Right lobe of liver (tissue), 6 donors: ENCODE data around the gene FAM89B. TPM values are rescaled to one million over a fixed set of nuclear protein-coding genes. Genes with fewer than 3 reads are reported as not detected.
A peak's percentile ranks its signal among the peaks of the same experiment; 100 is the strongest.

Experiments
- ATAC-seq, 4 donors: fragments of 200-7000 bp; cut with Tn5 transposase; one replicate each; pipeline ENCODE4 v1.9.1; 2020; ENCODE audit warnings: mild to moderate bottlenecking in 4 of 4, moderate library complexity in 4 of 4
- DNase-seq, 3 donors: peaks; one replicate each; pipeline ENCODE4 v3.0.0-alpha.2; 2020
- H3K27ac ChIP-seq, 3 donors: fragments of 200-600 bp; one replicate each; pipeline ENCODE4 v1.8.0; 2022
- H3K27me3 ChIP-seq, 2 donors: fragments of 200-600 bp; one replicate each; pipeline ENCODE4 v1.8.0; 2022
- H3K36me3 ChIP-seq, 4 donors: fragments of 200-600 bp; sonication (generic) in 1 of 4; one replicate each; pipeline versions ENCODE4 v1.5.1 to v1.8.0; 2017 to 2022; ENCODE audit warnings: control low read depth in 1 of 4
- H3K4me1 ChIP-seq, 4 donors: fragments of 200-600 bp; sonication (generic) in 1 of 4; one replicate each; pipeline versions ENCODE4 v1.5.1 to v1.8.0; 2017 to 2022; ENCODE audit warnings: control low read depth in 1 of 4
- H3K4me3 ChIP-seq, 3 donors: fragments of 200-600 bp; one replicate each; pipeline ENCODE4 v1.8.0; 2022
- H3K9me3 ChIP-seq, 4 donors: fragments of 200-600 bp; sonication (generic) in 1 of 4; one replicate each; pipeline versions ENCODE4 v1.5.1 to v1.8.0; 2017 to 2022; ENCODE audit warnings: control low read depth in 1 of 4
- POLR2A ChIP-seq: fragments of 450-650 bp; IDR thresholded peaks from one replicate; pipeline ENCODE4 v1.6.1; 2017; ENCODE audit warnings: antibody characterized with exemption, mild to moderate bottlenecking
- WGBS: methylation state at CpG from one replicate; pipeline ENCODE4 v1.1.6; 2018; ENCODE audit warnings: low coverage, low lambda C conversion rate; ENCODE audit not compliant: insufficient coverage; ENCODE audit errors: missing lambda C conversion rate; 5-methylcytosine and 5-hydroxymethylcytosine counted together
- intact Hi-C, 2 donors: fragments of 100-400 bp; cut with DNase I; formaldehyde crosslinking; loops; one replicate each; pipeline versions ENCODE4 v1.11.2 to v1.14.1; 2022
- total RNA-seq, 6 experiments: library from RNA; depleted of rRNA in 2 of 6; stranded (reverse); fragments of >200 nt in 2 of 6; fragmentation: NEBNext Ultra II Directional in 3 of 6; extraction: Animal tissue kit (Norgen Biotek cat#: 25700) in 3 of 6; gene quantifications; one replicate each; pipeline versions ENCODE4 v1.1.0 to v1.2.4, GENCODE V29; 2016 to 2023
- TF ChIP-seq, protein P1 (sequence below), 4 donors: fragments of 200-600 bp in 3 of 4; fragments of 450-650 bp in 1 of 4; IDR thresholded peaks; one replicate each; pipeline versions ENCODE4 v1.5.1 to v1.8.0; 2016 to 2022; ENCODE audit warnings: antibody characterized with exemption in 4 of 4, mild to moderate bottlenecking in 2 of 4
- donor health status: DM: no; HTN: yes; CAD: no.
- donor health status: DM: no; HTN: no; CAD: no.
- donor health status: DM: no; HTN: no; CAD: no.
- donor health status: DM: no; HTN: yes; CAD: no.
- donor health status: DM: no; HTN: yes; CAD: no.

FAM89B gene
- total RNA-seq, 6 experiments from 2014 or later = 12.8 to 20.6 (median 14.6) TPM

DNA sequence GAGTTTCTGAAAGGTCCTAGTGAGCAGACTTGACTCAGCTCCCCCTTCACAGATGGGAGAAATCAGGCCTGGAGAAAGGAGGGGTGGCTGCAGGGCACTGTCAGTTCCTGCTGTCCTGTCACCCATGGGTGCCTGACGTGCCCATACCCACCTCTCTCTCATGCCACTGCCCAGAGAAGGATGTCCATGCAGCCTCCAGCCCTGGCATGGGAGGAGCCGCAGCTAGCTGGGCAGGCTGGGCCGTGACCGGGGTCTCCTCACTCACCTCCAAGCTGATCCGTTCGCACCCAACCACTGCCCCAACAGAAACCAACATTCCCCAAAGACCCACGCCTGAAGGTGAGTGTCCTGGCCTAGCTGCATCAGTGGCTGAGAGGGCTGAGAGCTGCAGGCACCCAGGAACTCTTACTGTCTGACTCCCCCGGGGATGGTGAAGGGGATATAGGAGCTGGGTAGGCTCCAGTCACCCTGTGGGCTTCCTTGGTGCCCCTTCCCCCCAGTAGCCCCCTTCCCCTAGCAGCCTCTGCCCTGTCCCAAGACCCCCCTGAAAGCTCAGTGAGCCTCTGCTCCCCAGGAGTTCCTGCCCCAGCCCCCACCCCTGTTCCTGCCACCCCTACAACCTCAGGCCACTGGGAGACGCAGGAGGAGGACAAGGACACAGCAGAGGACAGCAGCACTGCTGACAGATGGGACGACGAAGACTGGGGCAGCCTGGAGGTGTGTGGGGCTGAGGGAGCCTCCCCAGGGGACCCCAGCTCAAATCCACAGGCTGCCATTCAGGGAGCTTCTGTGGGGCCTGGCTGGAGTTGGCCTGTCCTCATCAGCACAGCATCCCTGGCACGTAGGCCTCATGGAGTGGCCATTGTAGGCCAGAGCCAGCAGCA lies 35.7 kb upstream of the FAM89B start:
- H3K4me3 ChIP-seq = no peak overlapping the region
- H3K27ac ChIP-seq = no peak overlapping the region
- no peaks in the 10 kb centered on the region for H3K9me3 ChIP-seq
- WGBS = 70% methylated on average over 2 of the region's 12 CpGs
- intact Hi-C loops = loop anchor here in 1 of 2 donors (5.0 kb wide), 1 partner anchor 36 kb away; the partner anchor contains the start of genes FAM89B and ZNRD2
- DNase-seq (no peak), ATAC-seq (no peak)
- H3K4me1 ChIP-seq = peaks cover 0 to 22% (median 11%) of the 10 kb centered on the region in 4 donors
- TF ChIP-seq, protein P1, sequence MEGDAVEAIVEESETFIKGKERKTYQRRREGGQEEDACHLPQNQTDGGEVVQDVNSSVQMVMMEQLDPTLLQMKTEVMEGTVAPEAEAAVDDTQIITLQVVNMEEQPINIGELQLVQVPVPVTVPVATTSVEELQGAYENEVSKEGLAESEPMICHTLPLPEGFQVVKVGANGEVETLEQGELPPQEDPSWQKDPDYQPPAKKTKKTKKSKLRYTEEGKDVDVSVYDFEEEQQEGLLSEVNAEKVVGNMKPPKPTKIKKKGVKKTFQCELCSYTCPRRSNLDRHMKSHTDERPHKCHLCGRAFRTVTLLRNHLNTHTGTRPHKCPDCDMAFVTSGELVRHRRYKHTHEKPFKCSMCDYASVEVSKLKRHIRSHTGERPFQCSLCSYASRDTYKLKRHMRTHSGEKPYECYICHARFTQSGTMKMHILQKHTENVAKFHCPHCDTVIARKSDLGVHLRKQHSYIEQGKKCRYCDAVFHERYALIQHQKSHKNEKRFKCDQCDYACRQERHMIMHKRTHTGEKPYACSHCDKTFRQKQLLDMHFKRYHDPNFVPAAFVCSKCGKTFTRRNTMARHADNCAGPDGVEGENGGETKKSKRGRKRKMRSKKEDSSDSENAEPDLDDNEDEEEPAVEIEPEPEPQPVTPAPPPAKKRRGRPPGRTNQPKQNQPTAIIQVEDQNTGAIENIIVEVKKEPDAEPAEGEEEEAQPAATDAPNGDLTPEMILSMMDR (IDR thresholded peaks at IDR 0.05) = no peak
- no peak for TF ChIP-seq POLR2A
- no peaks in the 10 kb centered on the region for H3K27me3 ChIP-seq
- H3K36me3 ChIP-seq = peaks cover 0 to 30% (median 11%) of the 10 kb centered on the region in 4 donors

DNA sequence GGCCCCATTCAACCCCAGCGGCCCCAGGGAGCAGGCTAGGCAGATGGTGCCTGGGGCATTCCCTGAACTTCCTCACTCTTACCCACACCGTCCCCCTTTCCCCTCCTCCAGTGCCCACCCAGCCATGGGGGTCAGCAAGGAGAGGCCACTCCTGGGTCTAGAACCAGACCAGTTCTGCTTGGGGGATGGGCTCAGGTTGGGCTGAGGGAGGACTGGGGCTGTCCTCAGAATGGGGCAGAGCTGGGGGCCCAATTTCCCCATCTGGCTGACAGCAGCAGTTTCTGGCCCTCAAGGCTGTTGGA lies 35.1 kb upstream of the FAM89B start:
- TF ChIP-seq, protein P1 (IDR thresholded peaks at IDR 0.05) = no peak
- no peak for TF ChIP-seq POLR2A

DNA sequence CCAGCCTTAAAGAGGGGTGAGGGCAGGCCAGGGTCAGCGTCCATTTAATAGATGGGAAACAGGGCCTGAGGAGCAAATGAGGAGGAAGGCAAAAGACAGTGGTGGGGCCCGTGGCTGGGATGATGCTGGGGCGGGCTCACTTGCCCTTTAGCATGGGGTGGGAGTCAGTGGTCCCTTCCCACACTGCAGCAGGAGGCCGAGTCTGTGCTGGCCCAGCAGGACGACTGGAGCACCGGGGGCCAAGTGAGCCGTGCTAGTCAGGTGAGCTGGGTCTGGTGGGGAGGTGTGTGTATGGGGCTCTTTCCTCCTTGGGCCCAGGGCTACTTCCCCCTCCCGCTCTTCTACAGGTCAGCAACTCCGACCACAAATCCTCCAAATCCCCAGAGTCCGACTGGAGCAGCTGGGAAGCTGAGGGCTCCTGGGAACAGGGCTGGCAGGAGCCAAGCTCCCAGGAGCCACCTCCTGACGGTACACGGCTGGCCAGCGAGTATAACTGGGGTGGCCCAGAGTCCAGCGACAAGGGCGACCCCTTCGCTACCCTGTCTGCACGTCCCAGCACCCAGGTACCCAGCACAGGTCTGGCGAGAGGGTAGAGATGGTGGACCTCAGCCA lies 34.6 kb upstream of the FAM89B start:
- 83% methylated on average over 6 of the region's 18 CpGs for WGBS
- ATAC-seq = no peak
- Histone ChIP-seq H3K4me1 (peaks cover 0 to 16% (median 8%) of the 10 kb centered on the region in 4 donors), H3K27me3 (no peaks in the 10 kb centered on the region), H3K4me3 (no peak overlapping the region), H3K9me3 (no peaks in the 10 kb centered on the region), H3K36me3 (peaks cover 0 to 27% (median 7%) of the 10 kb centered on the region in 4 donors), H3K27ac (no peak overlapping the region)
- intact Hi-C loops = loop anchor here in 1 of 2 donors (5.0 kb wide), 1 partner anchor 35 kb away; the partner anchor contains the start of genes FAM89B and ZNRD2
- no peak for TF ChIP-seq POLR2A
- TF ChIP-seq, protein P1 (IDR thresholded peaks at IDR 0.05) = no peak
- DNase-seq = peak in 1 of 3 donors; percentile 52

More for the DNA sequence above, 35.1 kb upstream of the FAM89B start:
- Histone ChIP-seq H3K27me3 (no peaks in the 10 kb centered on the region), H3K36me3 (peaks cover 0 to 30% (median 8%) of the 10 kb centered on the region in 4 donors), H3K4me3 (no peak overlapping the region), H3K9me3 (no peaks in the 10 kb centered on the region), H3K27ac (no peak overlapping the region), H3K4me1 (peaks cover 0 to 16% (median 8%) of the 10 kb centered on the region in 4 donors)
- WGBS = 83% methylated on average over 2 of the region's 2 CpGs
- DNase-seq (no peak), ATAC-seq (no peak)
- intact Hi-C loops = loop anchor here in 1 of 2 donors (5.0 kb wide), 1 partner anchor 35 kb away; the partner anchor contains the start of genes FAM89B and ZNRD2

DNA sequence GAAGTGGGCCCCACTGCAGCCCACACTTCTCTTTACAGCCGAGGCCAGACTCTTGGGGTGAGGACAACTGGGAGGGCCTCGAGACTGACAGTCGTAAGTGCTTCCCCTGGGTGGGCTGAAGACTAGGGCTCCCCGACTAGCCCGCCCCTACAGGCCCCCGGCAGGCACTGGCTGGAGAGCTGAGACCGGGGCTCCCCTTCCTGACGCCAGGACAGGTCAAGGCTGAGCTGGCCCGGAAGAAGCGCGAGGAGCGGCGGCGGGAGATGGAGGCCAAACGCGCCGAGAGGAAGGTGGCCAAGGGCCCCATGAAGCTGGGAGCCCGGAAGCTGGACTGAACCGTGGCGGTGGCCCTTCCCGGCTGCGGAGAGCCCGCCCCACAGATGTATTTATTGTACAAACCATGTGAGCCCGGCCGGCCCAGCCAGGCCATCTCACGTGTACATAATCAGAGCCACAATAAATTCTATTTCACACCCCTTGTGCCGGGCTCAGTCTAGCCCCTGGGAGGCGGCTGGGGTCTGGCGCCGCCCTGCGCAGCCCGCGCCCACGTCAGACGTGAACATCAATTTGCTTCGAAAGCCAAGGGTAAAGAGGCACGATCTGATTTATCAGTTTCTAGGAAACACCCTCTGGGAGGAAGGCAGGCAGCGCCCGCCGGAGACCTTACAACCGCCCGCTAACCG lies 34.0 kb upstream of the FAM89B start:
- Histone ChIP-seq H3K4me3 (no peak overlapping the region), H3K36me3 (peaks cover 0 to 20% (median 6%) of the 10 kb centered on the region in 4 donors), H3K9me3 (no peaks in the 10 kb centered on the region), H3K4me1 (peaks cover 0 to 16% (median 8%) of the 10 kb centered on the region in 4 donors), H3K27me3 (no peaks in the 10 kb centered on the region), H3K27ac (no peak overlapping the region)
- 93% methylated on average over 19 of the region's 43 CpGs for WGBS
- intact Hi-C loops = loop anchor here in 1 of 2 donors (5.0 kb wide), 1 partner anchor 34 kb away; the partner anchor contains the start of genes FAM89B and ZNRD2
- peak in 1 of 4 donors; percentile 0 for ATAC-seq
- DNase-seq = peak in 2 of 3 donors; percentile 54 to 56
- TF ChIP-seq, protein P1 (IDR thresholded peaks at IDR 0.05) = peak in 1 of 4 donors; percentile 3
- no peak for TF ChIP-seq POLR2A
